H9 (cell line): ENCODE results near the gene CACNB4. TPM values are rescaled to one million over a fixed set of nuclear protein-coding genes. Genes with fewer than 3 reads are reported as not detected.

Source experiments
- DNase-seq: peaks from one replicate; pipeline ENCODE4 v3.0.0-alpha.2; 2017
- H2AFZ ChIP-seq: one replicate; pipeline ENCODE4 v1.6.1; 2013; ENCODE audit warnings: mild to moderate bottlenecking, low read length, control low read depth, moderate library complexity
- H2AK5ac ChIP-seq: 2 replicates; pipeline ENCODE4 v1.6.1; 2013; ENCODE audit warnings: low read length, control low read depth, mixed read lengths; ENCODE audit not compliant: insufficient read length
- H2BK120ac ChIP-seq: one replicate; pipeline ENCODE4 v1.6.1; 2013; ENCODE audit warnings: low read depth, mild to moderate bottlenecking, low read length, control low read depth, inconsistent platforms; ENCODE audit not compliant: poor library complexity, severe bottlenecking
- H2BK12ac ChIP-seq: 2 replicates; pipeline ENCODE4 v1.6.1; 2013; ENCODE audit warnings: low read length, control low read depth, mixed read lengths, low read depth; ENCODE audit not compliant: insufficient read length
- H2BK15ac ChIP-seq: 2 replicates; pipeline ENCODE4 v1.6.1; 2013; ENCODE audit warnings: low read depth, low read length, control low read depth
- H2BK20ac ChIP-seq: one replicate; pipeline ENCODE4 v1.6.1; 2013; ENCODE audit warnings: low read depth, mild to moderate bottlenecking, low read length, control low read depth, inconsistent platforms; ENCODE audit not compliant: poor library complexity, severe bottlenecking
- H2BK5ac ChIP-seq: 2 replicates; pipeline ENCODE4 v1.6.1; 2013; ENCODE audit warnings: low read length, control low read depth, mixed read lengths; ENCODE audit not compliant: insufficient read length
- H3K14ac ChIP-seq: 2 replicates; pipeline ENCODE4 v1.6.1; 2013; ENCODE audit warnings: low read length, control low read depth; ENCODE audit not compliant: insufficient read depth
- H3K18ac ChIP-seq: 2 replicates; pipeline ENCODE4 v1.6.1; 2013; ENCODE audit warnings: low read depth, mild to moderate bottlenecking, mixed read lengths, low read length, control low read depth; ENCODE audit not compliant: insufficient read length
- H3K23ac ChIP-seq: 2 replicates; pipeline ENCODE4 v1.6.1; 2013; ENCODE audit warnings: low read length, control low read depth, mixed read lengths, low read depth; ENCODE audit not compliant: insufficient read length
- H3K23me2 ChIP-seq: 2 replicates; pipeline ENCODE4 v1.6.1; 2013; ENCODE audit warnings: low read depth, mild to moderate bottlenecking, mixed read lengths, low read length, control low read depth; ENCODE audit not compliant: insufficient read length, poor library complexity, severe bottlenecking
- H3K27ac ChIP-seq: 2 replicates; pipeline ENCODE4 v1.5.1; 2013; ENCODE audit warnings: low read length, control low read depth, mixed read lengths, low read depth; ENCODE audit not compliant: insufficient read length
- H3K27me3 ChIP-seq: 2 replicates; pipeline ENCODE4 v1.6.1; 2013; ENCODE audit warnings: low read length, control low read depth, inconsistent platforms; ENCODE audit not compliant: insufficient read depth
- H3K4ac ChIP-seq: 2 replicates; pipeline ENCODE4 v1.6.1; 2013; ENCODE audit warnings: low read depth, mild to moderate bottlenecking, control low read depth, inconsistent platforms, low read length, moderate library complexity
- H3K4me1 ChIP-seq: 2 replicates; pipeline ENCODE4 v1.6.1; 2013; ENCODE audit warnings: low read length, control low read depth, inconsistent platforms; ENCODE audit not compliant: insufficient read depth
- H3K4me2 ChIP-seq: 2 replicates; pipeline ENCODE4 v1.6.1; 2013; ENCODE audit warnings: low read length, control low read depth, mixed read lengths; ENCODE audit not compliant: insufficient read length, insufficient read depth
- H3K56ac ChIP-seq: 2 replicates; pipeline ENCODE4 v1.6.1; 2013; ENCODE audit warnings: low read depth, mild to moderate bottlenecking, mixed read lengths, low read length, control low read depth; ENCODE audit not compliant: insufficient read length
- H3K79me1 ChIP-seq: 2 replicates; pipeline ENCODE4 v1.6.1; 2013; ENCODE audit warnings: low read depth, mild to moderate bottlenecking, moderate library complexity, low read length, control low read depth, inconsistent platforms; ENCODE audit not compliant: insufficient read depth, poor library complexity, severe bottlenecking
- H3K79me2 ChIP-seq: 2 replicates; pipeline ENCODE4 v1.6.1; 2013; ENCODE audit warnings: low read length, control low read depth, inconsistent platforms; ENCODE audit not compliant: insufficient read depth
- H3K9ac ChIP-seq: 2 replicates; pipeline ENCODE4 v1.6.1; 2013; ENCODE audit warnings: low read length, control low read depth, mixed read lengths; ENCODE audit not compliant: insufficient read length; ENCODE audit errors: extremely low read depth
- H3K9me3 ChIP-seq: one replicate; pipeline ENCODE4 v1.6.1; 2013; ENCODE audit warnings: low read depth, low read length, inconsistent platforms; ENCODE audit not compliant: control insufficient read depth
- H3T11ph ChIP-seq: one replicate; pipeline ENCODE4 v1.6.1; 2013; ENCODE audit warnings: mild to moderate bottlenecking, low read length, control low read depth, inconsistent platforms
- H4K20me1 ChIP-seq: one replicate; pipeline ENCODE4 v1.6.1; 2013; ENCODE audit not compliant: control insufficient read depth, insufficient read length, insufficient read depth
- H4K5ac ChIP-seq: 2 replicates; pipeline ENCODE4 v1.6.1; 2013; ENCODE audit warnings: low read depth, mild to moderate bottlenecking, mixed read lengths, low read length, control low read depth; ENCODE audit not compliant: insufficient read length
- H4K8ac ChIP-seq: replicated peaks from 2 replicates; pipeline ENCODE4 v1.6.1; 2013; ENCODE audit warnings: low read length, control low read depth, mixed read lengths, low read depth; ENCODE audit not compliant: insufficient read length
- H4K91ac ChIP-seq: 2 replicates; pipeline ENCODE4 v1.6.1; 2013; ENCODE audit warnings: low read depth, mild to moderate bottlenecking, moderate library complexity, mixed read lengths, low read length, control low read depth; ENCODE audit not compliant: insufficient read length
- H3K27ac Mint-ChIP-seq, 3 experiments: 2 replicates in 2 of 3; 3 replicates in 1 of 3; pipeline ENCODE4 v1.8.0; 2020 to 2021; ENCODE audit warnings: mixed read lengths in 3 of 3, mild to moderate bottlenecking in 1 of 3, moderate library complexity in 1 of 3
- H3K27me3 Mint-ChIP-seq: 2 replicates; pipeline ENCODE4 v1.8.0; 2021; ENCODE audit warnings: low read depth, mild to moderate bottlenecking, moderate library complexity, mixed read lengths
- H3K36me3 Mint-ChIP-seq, 3 experiments: 2 replicates in 2 of 3; 3 replicates in 1 of 3; pipeline ENCODE4 v1.8.0; 2020 to 2021; ENCODE audit warnings: low read depth in 3 of 3, mixed read lengths in 3 of 3; ENCODE audit not compliant: insufficient read depth in 1 of 3
- H3K4me1 Mint-ChIP-seq, 2 experiments: 2 replicates each; pipeline ENCODE4 v1.8.0; 2020; ENCODE audit warnings: mixed read lengths in 2 of 2
- H3K4me3 Mint-ChIP-seq, 2 experiments: 2 replicates in 1 of 2; 3 replicates in 1 of 2; pipeline ENCODE4 v1.8.0; 2020 to 2021; ENCODE audit warnings: mild to moderate bottlenecking in 2 of 2, mixed read lengths in 2 of 2, moderate library complexity in 1 of 2
- H3K9me3 Mint-ChIP-seq, 2 experiments: 2 replicates in 1 of 2; 3 replicates in 1 of 2; pipeline ENCODE4 v1.8.0; 2020; ENCODE audit warnings: mild to moderate bottlenecking in 2 of 2, mixed read lengths in 2 of 2, moderate library complexity in 1 of 2
- CTCF ChIP-seq: fragments of 200-600 bp; sonication (generic); conservative IDR thresholded peaks from 3 replicates; pipeline ENCODE4 v1.8.0; 2021; ENCODE audit warnings: antibody characterized with exemption, mild to moderate bottlenecking
- WGBS: extraction: QIAGEN DNeasy Blood & Tissue Kit; methylation state at CpG from one replicate; pipeline ENCODE4 v1.1.7; 2013; ENCODE audit warnings: missing lambda C conversion rate, low lambda C conversion rate, mixed read lengths; ENCODE audit not compliant: insufficient read length; ENCODE audit errors: extremely low coverage; 5-methylcytosine and 5-hydroxymethylcytosine counted together
- total RNA-seq: library from RNA; stranded (reverse); gene quantifications from 2 replicates; pipeline ENCODE4 v1.2.1, GENCODE V29; 2021

The CACNB4 gene
- total RNA-seq, 1 experiment from 2014 or later, result 1.4 TPM

- Mint-ChIP-seq H3K4me3 (no peak overlapping the region), H3K27me3 (no peaks in the 10 kb centered on the region), H3K4me1 (peaks cover 6 to 7% of the 10 kb centered on the region in 2 experiments), H3K36me3 (no peaks in the 10 kb centered on the region; a peak in 1 of 7 replicates), H3K9me3 (no peaks in the 10 kb centered on the region; a peak in 1 of 5 replicates), H3K27ac (no peak overlapping the region)
- DNase-seq, result no peak
- Histone ChIP-seq H3K27me3 (no peaks in the 10 kb centered on the region), H2BK20ac (no peak overlapping the region), H3K79me1 (no peaks in the 10 kb centered on the region), H3K4ac (no peak overlapping the region), H4K8ac (no peak overlapping the region), H2BK120ac (no peak overlapping the region), H2AK5ac (no peak overlapping the region), H3K23ac (no peak overlapping the region), H3K27ac (no peak overlapping the region), H3K9me3 (no peaks in the 10 kb centered on the region), H2AFZ (no peak overlapping the region), H2BK5ac (no peak overlapping the region), H3K9ac (no peak overlapping the region), H2BK15ac (no peak overlapping the region), H2BK12ac (no peak overlapping the region), H3T11ph (no peak overlapping the region), H3K56ac (no peak overlapping the region), H3K79me2 (no peaks in the 10 kb centered on the region), H4K5ac (no peak overlapping the region), H3K4me2 (no peak overlapping the region), H3K14ac (no peak overlapping the region), H4K20me1 (no peaks in the 10 kb centered on the region), H3K23me2 (no peaks in the 10 kb centered on the region), H3K4me1 (peaks cover 2% of the 10 kb centered on the region; the same call in 1 of the 2 replicates), H4K91ac (no peak overlapping the region), H3K18ac (no peak overlapping the region)
- no peak for TF ChIP-seq CTCF
- no CpG with 5 or more reads among the region's 2 CpGs for WGBS
Observed at GRCh38 chr2:152078662-152079061, 20.2 kb downstream of the CACNB4 start.
